22Rv1 (cell line): Measurements from ENCODE around the gene HMGN4.
"Not testable (repeated sequence)": the region's sequence is repeated elsewhere in the genome, so short reads cannot be mapped to it uniquely, and the experiment has no call there.

Source experiments
- H3K27ac ChIP-seq: fragments of 450-650 bp; 2 replicates; pipeline ENCODE4 v1.5.1; 2017
- ZFX ChIP-seq: fragments of 450-650 bp; IDR thresholded peaks from 2 replicates; pipeline ENCODE4 v1.6.1; 2017; ENCODE audit warnings: antibody characterized with exemption, borderline replicate concordance
- TF ChIP-seq, protein P1 (sequence below): fragments of 450-650 bp; IDR thresholded peaks from 2 replicates; pipeline ENCODE4 v1.5.1; 2017; ENCODE audit warnings: mild to moderate bottlenecking

HMGN4 gene

DNA sequence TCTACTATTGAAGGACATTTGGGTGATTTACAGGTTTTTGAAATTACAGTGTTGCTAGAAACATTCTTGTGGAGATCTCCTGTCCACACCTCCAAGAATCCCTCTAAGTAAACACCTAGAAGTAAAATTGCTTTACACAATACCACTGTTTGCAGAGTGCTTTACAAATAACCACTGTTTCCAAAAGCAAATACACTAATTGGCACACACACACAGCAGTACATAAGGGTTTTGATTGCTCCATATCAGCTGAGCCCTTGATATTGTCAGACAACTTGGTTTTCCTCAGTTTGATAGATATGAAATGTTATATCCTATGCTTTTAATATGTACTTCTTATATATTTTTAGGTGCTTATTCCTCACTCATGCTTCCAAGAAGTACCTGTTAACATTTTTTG, 6.3 kb downstream of the HMGN4 start:
- H3K27ac ChIP-seq = peak overlapping the region; percentile 45
- TF ChIP-seq, protein P1, sequence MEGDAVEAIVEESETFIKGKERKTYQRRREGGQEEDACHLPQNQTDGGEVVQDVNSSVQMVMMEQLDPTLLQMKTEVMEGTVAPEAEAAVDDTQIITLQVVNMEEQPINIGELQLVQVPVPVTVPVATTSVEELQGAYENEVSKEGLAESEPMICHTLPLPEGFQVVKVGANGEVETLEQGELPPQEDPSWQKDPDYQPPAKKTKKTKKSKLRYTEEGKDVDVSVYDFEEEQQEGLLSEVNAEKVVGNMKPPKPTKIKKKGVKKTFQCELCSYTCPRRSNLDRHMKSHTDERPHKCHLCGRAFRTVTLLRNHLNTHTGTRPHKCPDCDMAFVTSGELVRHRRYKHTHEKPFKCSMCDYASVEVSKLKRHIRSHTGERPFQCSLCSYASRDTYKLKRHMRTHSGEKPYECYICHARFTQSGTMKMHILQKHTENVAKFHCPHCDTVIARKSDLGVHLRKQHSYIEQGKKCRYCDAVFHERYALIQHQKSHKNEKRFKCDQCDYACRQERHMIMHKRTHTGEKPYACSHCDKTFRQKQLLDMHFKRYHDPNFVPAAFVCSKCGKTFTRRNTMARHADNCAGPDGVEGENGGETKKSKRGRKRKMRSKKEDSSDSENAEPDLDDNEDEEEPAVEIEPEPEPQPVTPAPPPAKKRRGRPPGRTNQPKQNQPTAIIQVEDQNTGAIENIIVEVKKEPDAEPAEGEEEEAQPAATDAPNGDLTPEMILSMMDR = no peak
- no peak for TF ChIP-seq ZFX

DNA sequence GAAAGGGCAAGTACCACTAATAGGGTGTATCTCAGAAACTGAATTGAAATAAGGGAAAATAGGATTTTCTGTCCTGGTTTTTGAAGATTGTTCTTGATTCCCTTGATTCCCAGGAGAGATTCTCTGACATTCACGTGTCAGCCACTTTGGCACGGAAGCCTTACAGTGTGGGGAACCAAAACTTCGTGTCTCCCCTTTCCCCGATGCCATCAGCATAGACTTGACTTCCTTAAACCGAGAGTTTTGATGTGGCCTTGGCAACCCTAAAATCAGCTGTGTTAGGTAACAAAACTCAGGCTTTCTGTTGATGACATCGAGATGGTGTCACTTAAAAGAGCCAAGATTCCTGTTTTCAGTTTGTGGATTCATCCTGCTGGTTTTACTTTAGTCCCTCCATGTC, 7.5 kb downstream of the HMGN4 start:
- TF ChIP-seq, protein P1 = no peak
- TF ChIP-seq ZFX = no peak
- no peak overlapping the region for H3K27ac ChIP-seq

DNA sequence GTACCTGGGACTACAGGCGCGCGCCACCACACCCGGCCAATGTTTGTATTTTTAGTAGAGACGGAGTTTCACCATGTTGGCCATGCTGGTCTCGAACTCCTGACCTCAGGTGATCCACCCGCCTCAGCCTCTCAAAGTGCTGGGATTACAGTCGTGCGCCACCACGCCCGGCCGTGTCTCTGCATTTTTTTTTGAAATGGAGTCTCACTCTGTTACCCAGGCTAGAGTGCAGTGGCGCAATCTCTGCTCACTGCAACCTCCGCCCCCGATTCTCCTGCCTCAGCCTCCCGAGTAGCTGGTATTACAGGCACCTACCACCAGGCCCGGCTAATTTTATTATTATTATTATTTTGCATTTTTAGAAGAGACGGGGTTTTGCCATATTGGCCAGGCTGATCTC, 9.2 kb downstream of the HMGN4 start:
- not testable (repeated sequence) for H3K27ac ChIP-seq

DNA sequence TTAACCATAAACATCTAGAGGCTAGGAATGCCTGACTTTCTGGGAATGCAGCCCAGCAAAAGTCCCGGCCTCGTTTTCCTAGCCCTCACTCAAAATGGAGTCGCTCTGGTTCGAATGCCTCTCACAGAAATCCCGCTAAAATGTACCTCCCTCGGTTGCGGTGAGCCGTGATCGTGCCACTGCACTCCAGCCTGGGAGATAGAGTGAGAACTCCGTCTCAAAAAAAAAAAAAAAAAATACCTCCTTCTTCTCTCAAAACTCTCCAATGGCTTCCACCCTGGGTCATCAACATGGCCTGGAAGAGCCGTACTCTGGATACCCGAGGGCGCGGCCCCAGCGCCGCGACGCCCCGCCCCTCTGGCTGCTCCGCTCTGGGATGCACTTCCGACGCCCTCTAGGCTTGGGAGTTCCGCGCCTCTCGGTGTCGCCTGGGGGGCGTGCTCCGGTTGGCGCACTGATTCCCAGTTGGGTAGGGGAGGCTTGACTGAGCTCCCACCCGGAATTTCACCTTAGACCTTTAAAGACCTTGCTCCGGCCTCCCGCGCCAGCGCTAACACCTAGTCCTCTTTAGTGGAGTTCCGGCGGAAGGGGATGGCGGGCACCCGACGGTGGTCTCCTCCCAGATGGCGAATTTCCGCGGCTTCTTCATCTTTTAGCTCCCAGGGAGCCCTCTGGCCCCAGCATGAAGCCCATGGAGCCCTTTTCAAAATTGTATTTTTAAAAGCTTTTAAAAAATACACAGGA, 12.3 kb downstream of the HMGN4 start:
- H3K27ac ChIP-seq = no peak overlapping the region
- TF ChIP-seq ZFX = no peak
- TF ChIP-seq, protein P1 = no peak

DNA sequence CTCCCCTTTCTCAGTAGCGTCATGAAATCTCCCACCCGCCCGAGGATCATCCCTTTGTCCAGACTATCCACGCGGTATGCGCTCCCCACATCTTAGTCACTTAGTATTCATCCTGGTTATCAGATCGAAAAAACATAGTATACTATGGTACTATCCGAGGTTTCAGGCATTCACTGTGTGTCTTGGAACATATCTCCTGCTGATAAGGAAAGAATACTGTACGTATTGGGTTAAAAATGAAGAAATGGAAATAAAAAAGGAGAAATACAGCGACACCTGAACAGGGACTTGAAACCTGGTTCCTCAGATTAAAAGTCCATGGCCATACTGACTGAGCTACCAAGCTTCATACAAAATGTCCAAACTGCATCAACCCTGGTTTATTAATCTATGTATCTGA, 14.0 kb downstream of the HMGN4 start:
- TF ChIP-seq ZFX = no peak
- TF ChIP-seq, protein P1 = no peak
- H3K27ac ChIP-seq = no peak overlapping the region

DNA sequence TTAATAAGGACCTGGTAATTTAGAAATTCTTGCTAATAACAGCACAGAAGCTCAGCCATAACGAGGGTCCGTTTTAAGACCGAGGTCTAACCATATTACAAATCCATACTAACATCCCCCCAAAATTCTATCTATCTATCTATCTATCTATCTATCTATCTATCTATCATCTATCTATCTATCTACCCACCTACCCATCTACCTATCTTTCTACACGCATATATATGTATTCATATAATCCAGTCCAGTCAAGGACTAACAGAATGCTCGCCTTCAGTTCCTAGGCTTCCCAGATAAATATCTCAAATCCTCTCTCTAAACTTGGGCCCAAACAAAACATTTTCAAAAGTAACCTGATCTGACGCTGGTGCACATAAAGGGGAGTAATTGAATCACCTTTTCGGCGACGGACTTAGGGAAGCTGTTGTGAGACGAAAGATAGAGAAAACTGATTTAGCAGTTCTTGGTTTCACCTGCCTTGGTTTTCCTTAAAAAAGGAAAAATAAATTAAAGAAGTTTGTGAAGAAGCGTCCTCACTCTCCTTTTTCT, 14.5 kb downstream of the HMGN4 start:
- H3K27ac ChIP-seq = no peak overlapping the region; the same call in 1 of the 2 replicates
- TF ChIP-seq ZFX = no peak
- TF ChIP-seq, protein P1 = no peak

DNA sequence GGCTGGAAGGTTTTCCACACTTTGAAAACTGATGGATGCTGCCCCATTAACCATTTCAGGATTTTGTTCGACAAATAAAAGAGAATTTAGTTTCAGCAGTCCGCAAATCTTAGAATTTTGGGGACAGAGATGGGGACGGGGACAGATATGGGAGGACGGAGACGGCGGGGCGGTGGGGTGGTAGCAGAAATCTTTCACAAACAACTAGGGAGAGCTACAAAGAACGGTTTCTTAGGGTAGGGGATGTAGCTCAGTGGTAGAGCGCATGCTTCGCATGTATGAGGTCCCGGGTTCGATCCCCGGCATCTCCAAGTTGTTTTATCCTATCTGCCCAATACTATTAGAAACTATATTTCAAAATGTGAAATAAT, 15.1 kb downstream of the HMGN4 start:
- no peak for TF ChIP-seq ZFX
- TF ChIP-seq, protein P1 = no peak
- peak overlapping the region; percentile 86 for H3K27ac ChIP-seq
